Measurements from ENCODE around the gene SPTBN2. TPM values are rescaled to one million over a fixed set of nuclear protein-coding genes. Genes with fewer than 3 reads are reported as not detected.

The SPTBN2 gene
- total and polyA plus RNA-seq, 5 donors: 0.38 to 7.0 (median 3.1) TPM

DNA sequence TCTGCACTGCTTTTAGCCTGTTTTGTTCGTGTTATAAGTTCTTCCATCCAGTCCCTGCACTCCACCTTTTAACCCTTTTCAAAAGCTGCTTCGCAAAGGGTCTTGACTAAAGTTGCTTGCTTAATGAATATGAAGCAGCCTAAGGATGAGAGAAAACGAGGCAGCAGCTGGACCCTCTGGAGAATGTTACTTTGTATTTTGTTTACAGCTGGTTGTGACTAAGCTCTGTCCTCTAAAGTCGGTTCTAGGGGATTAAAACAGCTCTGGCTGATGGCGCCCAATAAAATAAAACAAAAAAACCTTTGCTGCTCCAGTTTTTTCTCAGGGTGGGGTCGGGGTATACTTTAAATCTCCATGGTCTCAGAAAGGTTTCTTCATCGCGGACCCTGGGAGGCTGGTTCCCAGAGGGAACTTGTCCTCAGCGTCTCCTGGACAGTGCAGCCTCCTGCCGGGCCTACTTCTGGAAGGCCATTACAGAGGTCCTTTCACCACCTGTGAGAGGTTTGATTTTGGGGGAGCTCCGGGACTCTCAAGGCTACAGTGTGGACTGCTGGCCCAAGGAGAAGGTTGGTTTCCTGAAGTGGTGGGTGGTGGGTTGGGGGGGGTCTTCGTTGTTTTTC, 91.3 kb downstream of the SPTBN2 start:
- intact Hi-C loops (cut with DNase I): no loop called here
- 43% methylated on average over 12 of the region's 12 CpGs for WGBS
- H3K4me3 ChIP-seq (ENCODE audit: low read length): peak overlapping the region; percentile 51
- peaks cover 10% of the 10 kb centered on the region for H3K4me1 ChIP-seq (ENCODE audit: control insufficient read depth, insufficient read depth, low read length)
- peak overlapping the region; percentile 42 for H3K27ac ChIP-seq (ENCODE audit: low read length)
- H3K27me3 ChIP-seq (ENCODE audit: control insufficient read depth, insufficient read depth): no peaks in the 10 kb centered on the region
- ATAC-seq (peak; percentile 3 to 5), DNase-seq (no peak)
- H3K9me3 ChIP-seq (ENCODE audit: control insufficient read depth, low read length): no peaks in the 10 kb centered on the region

DNA sequence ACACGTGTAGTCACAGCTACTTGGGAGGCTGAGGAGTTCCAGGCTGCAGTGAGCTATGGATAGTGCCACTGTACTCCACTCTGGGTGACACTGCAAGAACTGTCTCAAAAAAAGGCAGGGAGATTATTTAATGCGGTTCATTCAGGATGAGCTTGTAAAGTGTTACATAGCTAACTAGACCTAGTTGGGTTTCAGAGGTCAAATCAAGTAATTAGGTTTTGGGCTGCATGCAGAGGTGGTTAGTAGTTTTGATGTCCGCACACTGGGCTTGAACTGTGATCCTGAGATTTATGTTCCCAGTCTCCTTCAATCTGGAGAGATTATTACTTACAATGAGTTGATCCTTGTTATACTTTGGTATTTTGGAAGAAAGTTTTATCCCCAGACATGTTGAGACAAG, 92.6 kb downstream of the SPTBN2 start:
- DNase-seq (no peak), ATAC-seq (no peak)
- 80% methylated on average over 3 of the region's 3 CpGs for WGBS
- peaks cover 10% of the 10 kb centered on the region for H3K4me1 ChIP-seq (ENCODE audit: control insufficient read depth, insufficient read depth, low read length)
- intact Hi-C loops (cut with DNase I): no loop called here
- no peak overlapping the region for H3K27ac ChIP-seq (ENCODE audit: low read length)
- H3K9me3 ChIP-seq (ENCODE audit: control insufficient read depth, low read length): no peaks in the 10 kb centered on the region
- H3K27me3 ChIP-seq (ENCODE audit: control insufficient read depth, insufficient read depth): no peaks in the 10 kb centered on the region
- no peak overlapping the region for H3K4me3 ChIP-seq (ENCODE audit: low read length)

Other genes with a start within 250 kb of the SPTBN2 start
- 10 to 100 TPM in 3 of 4 donors, 1 to 10 TPM in 1; 9.5 to 16.2 (median 14.7) TPM for gene DPP3, start 248.8 kb downstream of the SPTBN2 start, total RNA-seq
- gene DPP3, start 248.8 kb downstream of the SPTBN2 start, polyA plus RNA-seq: 10.5 TPM
- gene BBS1, start 218.6 kb downstream of the SPTBN2 start, total RNA-seq: 10 to 100 TPM; 19.3 to 25.2 (median 21.4) TPM
- gene BBS1, start 218.6 kb downstream of the SPTBN2 start, polyA plus RNA-seq: 12.4 TPM
- gene ZDHHC24, start 183.2 kb downstream of the SPTBN2 start, total RNA-seq: 1 to 10 TPM; 6.6 to 7.8 (median 7.5) TPM
- gene ZDHHC24, start 183.2 kb downstream of the SPTBN2 start, polyA plus RNA-seq: 6.3 TPM
- gene ACTN3, start 182.3 kb downstream of the SPTBN2 start, total RNA-seq: under 1 TPM in 1 of 4 donors, not detected in 3; 0.09 TPM
- 0.05 TPM for gene ACTN3, start 182.3 kb downstream of the SPTBN2 start, polyA plus RNA-seq
- 100 to 1,000 TPM in 2 of 4 donors, 10 to 100 TPM in 2; 85.5 to 136 (median 95.2) TPM for gene CTSF, start 160.6 kb downstream of the SPTBN2 start, total RNA-seq
- gene CTSF, start 160.6 kb downstream of the SPTBN2 start, polyA plus RNA-seq: 56.0 TPM
- gene CCDC87, start 136.2 kb downstream of the SPTBN2 start, total RNA-seq: under 1 TPM; 0.53 to 0.99 (median 0.68) TPM
- gene CCDC87, start 136.2 kb downstream of the SPTBN2 start, polyA plus RNA-seq: 0.43 TPM
- gene CCS, start 136.0 kb downstream of the SPTBN2 start, total RNA-seq: 10 to 100 TPM; 30.3 to 40.2 (median 34.2) TPM
- gene CCS, start 136.0 kb downstream of the SPTBN2 start, polyA plus RNA-seq: 45.8 TPM
- gene RBM14, start 112.6 kb downstream of the SPTBN2 start, total RNA-seq: 10 to 100 TPM; 30.8 to 45.6 (median 33.6) TPM
- gene RBM14, start 112.6 kb downstream of the SPTBN2 start, polyA plus RNA-seq: 28.1 TPM
- gene RBM4, start 90.5 kb downstream of the SPTBN2 start, total RNA-seq: 10 to 100 TPM; 66.9 to 77.9 (median 68.3) TPM
- gene RBM4, start 90.5 kb downstream of the SPTBN2 start, polyA plus RNA-seq: 63.3 TPM
- 10 to 100 TPM in 3 of 4 donors, 1 to 10 TPM in 1; 9.0 to 15.7 (median 12.2) TPM for gene RBM4B, start 51.3 kb downstream of the SPTBN2 start, total RNA-seq
- gene RBM4B, start 51.3 kb downstream of the SPTBN2 start, polyA plus RNA-seq: 11.5 TPM
- gene RCE1, start 114.2 kb upstream of the SPTBN2 start, total RNA-seq: 1 to 10 TPM; 5.3 to 9.4 (median 6.8) TPM
- gene RCE1, start 114.2 kb upstream of the SPTBN2 start, polyA plus RNA-seq: 4.8 TPM
- 10 to 100 TPM; 10.8 to 14.6 (median 11.6) TPM for gene LRFN4, start 127.8 kb upstream of the SPTBN2 start, total RNA-seq
- gene LRFN4, start 127.8 kb upstream of the SPTBN2 start, polyA plus RNA-seq: 11.8 TPM
- gene PC, start 229.2 kb upstream of the SPTBN2 start, total RNA-seq: 10 to 100 TPM in 1 of 4 donors, 1 to 10 TPM in 3; 7.2 to 11.0 (median 9.0) TPM
- 22.6 TPM for gene PC, start 229.2 kb upstream of the SPTBN2 start, polyA plus RNA-seq
- gene C11orf86, start 246.1 kb upstream of the SPTBN2 start, total RNA-seq: not detected
- not detected for gene C11orf86, start 246.1 kb upstream of the SPTBN2 start, polyA plus RNA-seq

Measured in right cardiac atrium (tissue), 5 donors.